Common myeloid progenitor, CD34-positive (primary cell): ENCODE results near the gene SLC35D3.
A peak's percentile ranks its signal among the peaks of the same experiment; 100 is the strongest.

Source experiments
- CTCF ChIA-PET: fragments of 350-600 bp; sonication (Branson Sonifier 250); formaldehyde crosslinking; loops from one replicate; lab custom pipeline; 2021; ENCODE audit warnings: antibody characterized with exemption; lab: Charles Lee
- POLR2A ChIA-PET: fragments of 350-600 bp; sonication (Branson Sonifier 250); formaldehyde crosslinking; loops from one replicate; lab custom pipeline; 2021; ENCODE audit warnings: antibody characterized with exemption; lab: Charles Lee
- DNase-seq, 3 donors: peaks; one replicate each; pipeline versions ENCODE4 v3.0.0 to v3.0.0-alpha.2; 2013
- H3K27ac ChIP-seq, 2 experiments: 1 replicate in 1 of 2; 2 replicates in 1 of 2; pipeline ENCODE4 v1.7.0; 2013; ENCODE audit warnings: inconsistent platforms in 2 of 2, low read length in 2 of 2, mild to moderate bottlenecking in 2 of 2, low read depth in 1 of 2, moderate library complexity in 1 of 2; ENCODE audit not compliant: severe bottlenecking in 2 of 2, insufficient read depth in 1 of 2, poor library complexity in 1 of 2
- H3K27me3 ChIP-seq, 5 experiments: replicated peaks in 2 of 5; 1 replicate in 3 of 5; 2 replicates in 2 of 5; pipeline versions ENCODE4 v1.6.1 to v1.7.0; 2013; ENCODE audit warnings: low read length in 4 of 5, mild to moderate bottlenecking in 2 of 5, moderate library complexity in 2 of 5, inconsistent platforms in 1 of 5; ENCODE audit not compliant: insufficient read depth in 5 of 5, control insufficient read depth in 4 of 5
- H3K36me3 ChIP-seq, 4 experiments: 1 replicate in 2 of 4; 2 replicates in 2 of 4; pipeline versions ENCODE4 v1.6.1 to v1.7.0; 2013; ENCODE audit warnings: low read length in 3 of 4, control low read depth in 1 of 4, mild to moderate bottlenecking in 1 of 4; ENCODE audit not compliant: control insufficient read depth in 4 of 4, insufficient read depth in 4 of 4
- H3K4me1 ChIP-seq, 4 experiments: 1 replicate in 3 of 4; 2 replicates in 1 of 4; pipeline versions ENCODE4 v1.6.1 to v1.7.1; 2013; ENCODE audit warnings: low read length in 3 of 4, mild to moderate bottlenecking in 3 of 4, control low read depth in 1 of 4, inconsistent platforms in 1 of 4, moderate library complexity in 1 of 4; ENCODE audit not compliant: control insufficient read depth in 4 of 4, insufficient read depth in 4 of 4; ENCODE audit errors: control extremely low read depth in 1 of 4
- H3K4me3 ChIP-seq, 7 experiments: 1 replicate in 4 of 7; 2 replicates in 3 of 7; pipeline versions ENCODE4 v1.5.1 to v1.7.0; 2013; ENCODE audit warnings: mild to moderate bottlenecking in 7 of 7, low read length in 6 of 7, moderate library complexity in 6 of 7, inconsistent platforms in 2 of 7, low read depth in 2 of 7, control low read depth in 1 of 7; ENCODE audit not compliant: insufficient read depth in 4 of 7, control insufficient read depth in 1 of 7; ENCODE audit errors: extremely low read depth in 1 of 7
- H3K9me3 ChIP-seq, 5 experiments: 1 replicate in 4 of 5; 2 replicates in 1 of 5; pipeline versions ENCODE4 v1.6.1 to v1.7.1; 2013; ENCODE audit warnings: low read length in 4 of 5, mild to moderate bottlenecking in 2 of 5, inconsistent platforms in 1 of 5, low read depth in 1 of 5, moderate library complexity in 1 of 5; ENCODE audit not compliant: control insufficient read depth in 4 of 5, insufficient read depth in 2 of 5; ENCODE audit errors: control extremely low read depth in 1 of 5
- WGBS: methylation state at CpG from one replicate; pipeline ENCODE4 v1.1.5; 2013; ENCODE audit not compliant: insufficient coverage; 5-methylcytosine and 5-hydroxymethylcytosine counted together

Gene SLC35D3

DNA sequence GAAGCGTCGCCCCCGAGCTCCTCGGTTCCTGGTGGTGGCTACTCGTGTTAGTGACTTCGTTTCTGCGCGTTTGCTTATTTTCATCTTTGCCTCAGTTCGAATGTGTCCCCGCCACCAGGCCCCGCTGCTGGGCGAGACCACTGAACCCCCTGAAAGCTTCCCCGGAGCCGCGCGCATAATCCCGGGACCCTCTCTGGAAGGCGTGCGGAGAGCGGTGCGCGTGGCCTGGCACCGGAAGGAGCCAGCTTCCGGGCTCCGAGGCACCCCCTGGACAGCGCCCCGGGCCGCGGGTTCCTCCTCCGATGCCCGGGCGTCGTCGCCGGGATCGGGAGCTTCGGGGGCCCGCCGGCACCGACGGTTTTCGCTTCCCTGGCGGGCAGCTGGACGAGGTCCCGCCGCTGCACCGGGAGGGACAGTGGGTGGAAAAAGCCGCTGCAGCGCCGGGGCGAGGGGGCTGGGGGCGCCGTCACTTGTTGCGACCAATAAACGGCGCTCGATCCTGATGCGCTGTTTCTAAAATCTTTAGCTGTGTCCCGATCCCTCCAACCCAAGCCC, 643 bp upstream of the SLC35D3 start:
- CTCF ChIA-PET = interaction anchor here (1.3 to 1.8 kb wide), 2 partner anchors 92 to 124 kb away, joined by 3 to 5 read pairs; no protein-coding TSS in a partner anchor
- WGBS = under 1% methylated on average over 36 of the region's 59 CpGs
- peak overlapping the region; percentile 17 to 74 (median 57) for H3K4me3 ChIP-seq

DNA sequence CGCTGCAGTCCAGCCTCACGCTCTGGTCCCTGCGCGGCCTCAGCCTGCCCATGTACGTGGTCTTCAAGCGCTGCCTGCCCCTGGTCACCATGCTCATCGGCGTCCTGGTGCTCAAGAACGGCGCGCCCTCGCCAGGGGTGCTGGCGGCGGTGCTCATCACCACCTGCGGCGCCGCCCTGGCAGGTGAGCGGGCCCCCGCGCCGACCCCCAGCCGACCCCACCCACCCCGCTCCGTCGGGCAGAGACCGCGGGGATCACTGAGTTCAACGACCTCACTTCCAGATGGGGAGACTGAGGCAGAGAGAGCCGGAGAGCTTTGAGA, 545 bp downstream of the SLC35D3 start:
- peaks cover 14 to 81% (median 32%) of the 10 kb centered on the region in 5 experiments for H3K27me3 ChIP-seq

More for the DNA sequence above, 643 bp upstream of the SLC35D3 start:
- Histone ChIP-seq H3K4me1 (peaks cover 5 to 40% (median 38%) of the 10 kb centered on the region in 4 experiments), H3K9me3 (no peaks in the 10 kb centered on the region), H3K36me3 (peaks cover 0 to 2% (median 0%) of the 10 kb centered on the region in 4 experiments), H3K27ac (no peak overlapping the region), H3K27me3 (peaks cover 14 to 77% (median 32%) of the 10 kb centered on the region in 5 experiments)
- POLR2A ChIA-PET = no interaction called here
- peak in 2 of 3 donors; percentile 30 to 48 for DNase-seq

DNA sequence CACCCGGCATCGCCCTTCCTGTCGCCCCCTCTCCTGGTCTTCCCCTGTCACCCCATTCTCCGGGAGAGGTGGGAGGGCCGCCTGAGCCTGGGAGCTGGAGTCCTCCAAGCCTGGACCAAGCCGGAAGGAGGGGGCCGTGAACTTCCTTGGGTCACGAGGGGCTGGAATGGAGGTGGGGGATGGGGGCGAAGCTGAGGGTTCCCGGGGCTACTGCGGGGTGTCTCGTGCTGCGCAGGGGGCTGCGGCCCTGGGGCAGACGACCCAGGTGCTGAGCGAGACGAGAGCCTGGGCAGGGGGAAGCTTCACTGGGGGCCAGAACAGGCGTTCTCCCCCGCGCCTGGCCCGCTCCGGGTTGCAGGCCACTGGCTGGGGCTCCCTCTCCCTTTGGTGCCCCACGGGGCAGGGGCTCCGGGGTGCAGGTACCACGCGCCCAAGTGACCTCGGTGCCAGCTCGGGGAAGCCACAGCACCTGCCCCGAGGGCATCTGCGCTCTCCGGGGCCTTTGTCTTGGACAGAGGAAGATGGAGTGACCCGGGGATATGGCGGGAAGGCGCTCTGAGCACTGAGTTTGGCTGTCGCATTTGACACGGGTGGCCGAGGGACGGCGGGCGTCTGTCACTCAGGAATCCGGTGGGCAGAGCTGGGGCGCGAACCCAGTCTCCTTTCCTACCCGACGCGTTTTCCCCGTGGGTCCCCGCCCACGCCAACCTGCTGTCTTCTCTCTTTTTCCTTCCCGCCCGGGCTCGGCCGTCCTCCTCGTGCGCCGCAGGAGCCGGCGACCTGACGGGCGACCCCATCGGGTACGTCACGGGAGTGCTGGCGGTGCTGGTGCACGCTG, 1.2 kb downstream of the SLC35D3 start:
- peak; percentile 25 to 55 (median 43) for DNase-seq

More for the DNA sequence above, 545 bp downstream of the SLC35D3 start:
- CTCF ChIA-PET = interaction anchor here (0.7 to 1.8 kb wide), 7 partner anchors 10 to 279 kb away, joined by 3 to 8 read pairs (median 3); no protein-coding TSS in a partner anchor
- WGBS = 5% methylated on average over 17 of the region's 29 CpGs
- Histone ChIP-seq H3K9me3 (no peaks in the 10 kb centered on the region), H3K4me3 (peak overlapping the region in 6 of 7 experiments; percentile 43 to 74 (median 60)), H3K36me3 (no peaks in the 10 kb centered on the region), H3K4me1 (peaks cover 5 to 40% (median 38%) of the 10 kb centered on the region in 4 experiments), H3K27ac (no peak overlapping the region)
- DNase-seq = no peak
- POLR2A ChIA-PET = no interaction called here

DNA sequence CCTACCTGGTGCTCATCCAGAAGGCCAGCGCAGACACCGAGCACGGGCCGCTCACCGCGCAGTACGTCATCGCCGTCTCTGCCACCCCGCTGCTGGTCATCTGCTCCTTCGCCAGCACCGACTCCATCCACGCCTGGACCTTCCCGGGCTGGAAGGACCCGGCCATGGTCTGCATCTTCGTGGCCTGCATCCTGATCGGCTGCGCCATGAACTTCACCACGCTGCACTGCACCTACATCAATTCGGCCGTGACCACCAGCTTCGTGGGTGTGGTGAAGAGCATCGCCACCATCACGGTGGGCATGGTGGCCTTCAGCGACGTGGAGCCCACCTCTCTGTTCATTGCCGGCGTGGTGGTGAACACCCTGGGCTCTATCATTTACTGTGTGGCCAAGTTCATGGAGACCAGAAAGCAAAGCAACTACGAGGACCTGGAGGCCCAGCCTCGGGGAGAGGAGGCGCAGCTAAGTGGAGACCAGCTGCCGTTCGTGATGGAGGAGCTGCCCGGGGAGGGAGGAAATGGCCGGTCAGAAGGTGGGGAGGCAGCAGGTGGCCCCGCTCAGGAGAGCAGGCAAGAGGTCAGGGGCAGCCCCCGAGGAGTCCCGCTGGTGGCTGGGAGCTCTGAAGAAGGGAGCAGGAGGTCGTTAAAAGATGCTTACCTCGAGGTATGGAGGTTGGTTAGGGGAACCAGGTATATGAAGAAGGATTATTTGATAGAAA, 2.0 kb downstream of the SLC35D3 start:
- Histone ChIP-seq H3K27me3 (peaks cover 14 to 73% (median 26%) of the 10 kb centered on the region in 5 experiments), H3K4me1 (peaks cover 5 to 40% (median 38%) of the 10 kb centered on the region in 4 experiments), H3K9me3 (no peaks in the 10 kb centered on the region), H3K4me3 (peak overlapping the region in 2 of 7 experiments; percentile 40 to 63), H3K36me3 (no peaks in the 10 kb centered on the region), H3K27ac (no peak overlapping the region)
- DNase-seq = no peak
- 74% methylated on average over 40 of the region's 40 CpGs for WGBS
- ChIA-PET CTCF (interaction anchor here (0.8 to 4.3 kb wide), 3 partner anchors 14 to 279 kb away, joined by 3 to 36 read pairs (median 15); no protein-coding TSS in a partner anchor), POLR2A (interaction anchor here (0.7 kb wide), 1 partner anchor 275 kb away, joined by 3 read pairs; no protein-coding TSS in a partner anchor)

More for the DNA sequence above, 1.2 kb downstream of the SLC35D3 start:
- no peak overlapping the region for H3K27ac ChIP-seq
- H3K4me1 ChIP-seq = peaks cover 5 to 40% (median 38%) of the 10 kb centered on the region in 4 experiments
- H3K9me3 ChIP-seq = no peaks in the 10 kb centered on the region
- ChIA-PET POLR2A (no interaction called here), CTCF (interaction anchor here (0.7 to 4.3 kb wide), 6 partner anchors 15 to 279 kb away, joined by 3 to 36 read pairs (median 4); no protein-coding TSS in a partner anchor)
- H3K4me3 ChIP-seq = peak overlapping the region in 6 of 7 experiments; percentile 27 to 63 (median 38)
- peaks cover 14 to 80% (median 32%) of the 10 kb centered on the region in 5 experiments for H3K27me3 ChIP-seq
- 5% methylated on average over 56 of the region's 65 CpGs for WGBS
- no peaks in the 10 kb centered on the region for H3K36me3 ChIP-seq

DNA sequence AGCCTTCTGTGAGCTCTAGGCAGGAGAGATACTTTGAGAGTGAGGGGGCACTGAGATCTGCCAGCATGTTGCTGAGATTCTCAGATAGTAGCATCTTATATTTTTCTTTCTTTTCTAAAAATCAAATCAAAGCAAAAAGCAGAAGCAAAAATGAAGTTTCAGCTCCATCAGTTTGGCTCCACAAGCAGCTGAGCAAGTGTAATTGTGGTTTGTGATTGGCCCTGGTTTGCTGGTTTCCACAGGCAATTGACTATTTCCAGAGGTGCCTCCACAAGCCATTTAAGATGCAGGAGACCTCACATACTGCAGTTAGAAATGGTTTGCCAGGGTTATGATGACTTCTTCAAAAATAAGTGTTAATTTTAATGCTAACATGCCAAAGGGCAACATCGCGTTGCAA, 4.3 kb downstream of the SLC35D3 start:
- 100% methylated on average over 2 of the region's 2 CpGs for WGBS
- CTCF ChIA-PET = interaction anchor here (0.9 to 4.3 kb wide), 5 partner anchors 8 to 282 kb away, joined by 3 to 36 read pairs (median 3); no protein-coding TSS in a partner anchor
- POLR2A ChIA-PET = no interaction called here

DNA sequence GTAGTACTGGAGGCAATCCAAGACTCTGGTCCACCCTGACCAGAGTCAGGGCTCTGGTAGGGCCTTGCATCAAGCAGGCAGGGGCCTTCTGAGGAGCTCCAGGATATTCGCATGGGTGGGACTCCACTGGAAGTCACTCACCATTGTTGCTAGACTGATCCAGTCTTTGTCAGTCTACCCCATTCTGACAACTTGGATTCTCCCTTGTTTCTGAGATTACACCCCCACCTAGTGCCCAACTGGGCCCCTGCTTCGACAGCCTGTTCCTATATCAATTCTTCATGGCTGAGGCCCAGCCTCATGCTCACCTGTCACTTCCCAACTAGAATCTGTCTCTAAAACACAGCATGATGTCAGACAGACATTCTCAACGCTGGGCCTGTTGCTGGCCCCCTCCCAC, 5.2 kb downstream of the SLC35D3 start:
- ChIA-PET CTCF (interaction anchor here (0.6 to 4.3 kb wide), 4 partner anchors 12 to 283 kb away, joined by 4 to 36 read pairs (median 10); no protein-coding TSS in a partner anchor), POLR2A (no interaction called here)
- Histone ChIP-seq H3K27me3 (peaks cover 8 to 51% (median 21%) of the 10 kb centered on the region in 5 experiments), H3K4me1 (peaks cover 0 to 15% (median 13%) of the 10 kb centered on the region in 4 experiments), H3K4me3 (no peak overlapping the region), H3K36me3 (no peaks in the 10 kb centered on the region), H3K9me3 (no peaks in the 10 kb centered on the region), H3K27ac (no peak overlapping the region)
- WGBS = 69% methylated on average over 2 of the region's 3 CpGs
- DNase-seq = peak; percentile 30 to 61 (median 57)

More for the DNA sequence above, 4.3 kb downstream of the SLC35D3 start:
- no peak overlapping the region for H3K4me3 ChIP-seq
- peaks cover 0 to 24% (median 23%) of the 10 kb centered on the region in 4 experiments for H3K4me1 ChIP-seq
- H3K27me3 ChIP-seq = peaks cover 8 to 60% (median 21%) of the 10 kb centered on the region in 5 experiments
- no peak for DNase-seq
- no peak overlapping the region for H3K27ac ChIP-seq
- no peaks in the 10 kb centered on the region for H3K9me3 ChIP-seq
- H3K36me3 ChIP-seq = no peaks in the 10 kb centered on the region
